T-helper 1 cell treated with Interleukin-12 subunit alpha and Interleukin-12 subunit beta and Interleukin-4 antibody, amounts not matched to agents 30 ng/mL and 1 ng/mL, for 36 hours (primary cell): ENCODE measurements around the gene VASP. TPM values are rescaled to one million over a fixed set of nuclear protein-coding genes. Genes with fewer than 3 reads are reported as not detected.

Experiments used
- intact Hi-C: fragments of 100-400 bp; cut with micrococcal nuclease; formaldehyde crosslinking; loops from one replicate; pipeline ENCODE4 v1.15.1; 2024
- total RNA-seq: library from RNA; stranded (reverse); gene quantifications from 2 replicates; pipeline ENCODE4 v1.2.3, GENCODE V29; 2022

VASP gene
- total RNA-seq, 1 donor from 2014 or later: 267 TPM

- intact Hi-C loops: no loop called here
Measured at GRCh38 chr19:45542234-45542668, 35.0 kb downstream of the VASP start.

GRCh38 chr19:45547211-45547770, 40.0 kb downstream of the VASP start:
- intact Hi-C loops: no loop called here

GRCh38 chr19:45547965-45548609, 40.8 kb downstream of the VASP start:
- intact Hi-C loops: no loop called here

GRCh38 chr19:45553464-45553863, 46.2 kb downstream of the VASP start:
- intact Hi-C loops: no loop called here

GRCh38 chr19:45554481-45554880, 47.2 kb downstream of the VASP start:
- intact Hi-C loops: no loop called here

- intact Hi-C loops: no loop called here
Measured at GRCh38 chr19:45556835-45557234, 49.6 kb downstream of the VASP start.

- intact Hi-C loops: loop anchor here (1.0 kb wide), 4 partner anchors 35 to 119 kb away; no protein-coding TSS in a partner anchor
Measured at GRCh38 chr19:45558399-45558878, 51.2 kb downstream of the VASP start.

GRCh38 chr19:45560038-45560437, 52.8 kb downstream of the VASP start:
- intact Hi-C loops: no loop called here

GRCh38 chr19:45560686-45561085, 53.4 kb downstream of the VASP start:
- intact Hi-C loops: no loop called here

GRCh38 chr19:45564131-45564780, 57.0 kb downstream of the VASP start:
- intact Hi-C loops: no loop called here

GRCh38 chr19:45567609-45568008, 60.3 kb downstream of the VASP start:
- intact Hi-C loops: no loop called here

- intact Hi-C loops: no loop called here
Measured at GRCh38 chr19:45568732-45569131, 61.5 kb downstream of the VASP start.

GRCh38 chr19:45569619-45570421, 62.5 kb downstream of the VASP start:
- intact Hi-C loops: loop anchor here (1.0 kb wide), 1 partner anchor 47 kb away; no protein-coding TSS in a partner anchor

- intact Hi-C loops: no loop called here
Measured at GRCh38 chr19:45571457-45572220, 64.4 kb downstream of the VASP start.

GRCh38 chr19:45574526-45574925, 67.2 kb downstream of the VASP start:
- intact Hi-C loops: no loop called here

GRCh38 chr19:45575216-45575615, 67.9 kb downstream of the VASP start:
- intact Hi-C loops: no loop called here

Other genes starting within 250 kb of the VASP start
- gene CKM, start 184.6 kb upstream of the VASP start, total RNA-seq: not detected in 2 replicates
- not detected in 2 replicates for gene KLC3, start 166.7 kb upstream of the VASP start, total RNA-seq
- 22.0 and 23.4 TPM in 2 replicates for gene ERCC2, start 136.9 kb upstream of the VASP start, total RNA-seq
- 10.6 and 11.8 TPM in 2 replicates for gene PPP1R13L, start 102.4 kb upstream of the VASP start, total RNA-seq
- gene POLR1G, start 100.8 kb upstream of the VASP start, total RNA-seq: 8.2 and 9.2 TPM in 2 replicates
- gene ERCC1, start 83.6 kb upstream of the VASP start, total RNA-seq: 86.2 and 88.5 TPM in 2 replicates
- gene FOSB, start 39.5 kb upstream of the VASP start, total RNA-seq: 5.5 and 6.4 TPM in 2 replicates
- gene RTN2, start 10.4 kb upstream of the VASP start, total RNA-seq: 2.4 and 2.9 TPM in 2 replicates
- 1.0 and 1.4 TPM in 2 replicates for gene PPM1N, start 9.0 kb upstream of the VASP start, total RNA-seq
- 14.8 and 15.0 TPM in 2 replicates for gene OPA3, start 77.3 kb downstream of the VASP start, total RNA-seq
- not detected in 2 replicates for gene GPR4, start 94.7 kb downstream of the VASP start, total RNA-seq
- gene EML2, start 131.9 kb downstream of the VASP start, total RNA-seq: 113 and 120 TPM in 2 replicates
- 4.2 and 5.3 TPM in 2 replicates for gene GIPR, start 160.7 kb downstream of the VASP start, total RNA-seq
- gene SNRPD2, start 184.5 kb downstream of the VASP start, total RNA-seq: 489 and 509 TPM in 2 replicates
- gene QPCTL, start 185.2 kb downstream of the VASP start, total RNA-seq: 6.4 and 10.2 TPM in 2 replicates
- gene FBXO46, start 223.4 kb downstream of the VASP start, total RNA-seq: 35.1 and 41.9 TPM in 2 replicates
- gene MEIOSIN, start 226.0 kb downstream of the VASP start, total RNA-seq: not detected in 2 replicates